NB4 (cell line): ENCODE measurements around the gene STRIP1.

ENCODE experiments used
- DNase-seq: peaks from one replicate; pipeline ENCODE4 v3.0.0; 2010; ENCODE audit warnings: low read depth
- H3K4me3 ChIP-seq: one replicate; pipeline ENCODE4 v1.5.1; 2011; ENCODE audit warnings: mild to moderate bottlenecking, low read depth, low read length, moderate library complexity
- CTCF ChIP-seq: IDR thresholded peaks from one replicate; pipeline ENCODE4 v1.5.1; 2012; ENCODE audit warnings: low read depth, low read length
- MAX ChIP-seq: IDR thresholded peaks from 2 replicates; pipeline ENCODE4 v1.6.1; 2011; ENCODE audit warnings: low read depth, low read length
- MYC ChIP-seq: IDR thresholded peaks from 2 replicates; pipeline ENCODE4 v1.6.1; 2011; ENCODE audit warnings: low read depth, low read length
- POLR2A ChIP-seq: IDR thresholded peaks from 2 replicates; pipeline ENCODE4 v1.6.1; 2011; ENCODE audit warnings: mild to moderate bottlenecking; ENCODE audit not compliant: insufficient read length; ENCODE audit errors: extremely low read depth

STRIP1 gene

GRCh38 chr1:109989506-109990301 is 44.7 kb upstream of the STRIP1 start:
- H3K4me3 ChIP-seq: no peak overlapping the region
- DNase-seq: peak; percentile 41
- TF ChIP-seq MAX (no peak), POLR2A (no peak), MYC (no peak), CTCF (no peak)

- DNase-seq: no peak
- TF ChIP-seq MAX (no peak), CTCF (no peak), POLR2A (no peak), MYC (no peak)
- H3K4me3 ChIP-seq: no peak overlapping the region
Observed at GRCh38 chr1:109990302-109990653, 44.1 kb upstream of the STRIP1 start.

GRCh38 chr1:109991400-109991925 is 43.0 kb upstream of the STRIP1 start:
- no peak for DNase-seq
- no peak for TF ChIP-seq CTCF
- TF ChIP-seq MAX: no peak
- no peak for TF ChIP-seq MYC
- TF ChIP-seq POLR2A: no peak
- no peak overlapping the region for H3K4me3 ChIP-seq

GRCh38 chr1:109993885-109994284 is 40.5 kb upstream of the STRIP1 start:
- TF ChIP-seq POLR2A: no peak
- TF ChIP-seq MYC: no peak
- H3K4me3 ChIP-seq: no peak overlapping the region
- DNase-seq: no peak

- no peak overlapping the region for H3K4me3 ChIP-seq
- DNase-seq: no peak
- TF ChIP-seq MYC (no peak), POLR2A (no peak), CTCF (no peak), MAX (no peak)
Observed at GRCh38 chr1:109994654-109995053, 39.8 kb upstream of the STRIP1 start.

GRCh38 chr1:109995536-109995935 is 38.9 kb upstream of the STRIP1 start:
- no peak for DNase-seq
- TF ChIP-seq MAX (no peak), CTCF (no peak), MYC (no peak), POLR2A (no peak)
- no peak overlapping the region for H3K4me3 ChIP-seq
